Right ventricle myocardium superior (tissue), 1 donor: ENCODE measurements around the gene WDR64. TPM values are rescaled to one million over a fixed set of nuclear protein-coding genes. Genes with fewer than 3 reads are reported as not detected.
A peak's percentile ranks its signal among the peaks of the same experiment; 100 is the strongest.

Experiments
- ATAC-seq: fragments of 200-7000 bp; cut with Tn5 transposase; one replicate; pipeline ENCODE4 v1.9.1; 2020; ENCODE audit warnings: mild to moderate bottlenecking; ENCODE audit not compliant: poor library complexity
- DNase-seq: peaks from one replicate; pipeline ENCODE4 v3.0.0-alpha.2; 2020
- intact Hi-C: fragments of 100-400 bp; cut with DNase I; formaldehyde crosslinking; loops from one replicate; pipeline ENCODE4 v1.11.2; 2022
- long read RNA-seq: library from polyadenylated mRNA; unstranded; transcript quantifications from one replicate; pipeline ENCODE4 v2.0.0, GENCODE V29; 2021
- total RNA-seq: library from RNA; stranded (reverse); fragmentation: NEBNext Ultra II Directional; extraction: Animal tissue kit (Norgen Biotek cat#: 25700); gene quantifications from one replicate; pipeline ENCODE4 v1.2.1, GENCODE V29; 2021
- donor health status: DM: no; HTN: yes; CAD: no; lungs with severe emphysema.

WDR64 gene
- not detected for total RNA-seq
- long read RNA-seq, result 0 reads

- intact Hi-C loops, result no loop called here
- no peak for ATAC-seq
Observed at GRCh38 chr1:241652012-241652411, at the start of gene WDR64. TSS of gene WDR64 (plus strand) at chr1:241652281. CDS start at chr1:241652485, 204 bp downstream.

GRCh38 chr1:241603731-241604245, 48.3 kb upstream of the WDR64 start:
- ATAC-seq, result peak; percentile 38
- intact Hi-C loops, result no loop called here
- DNase-seq, result no peak

More at GRCh38 chr1:241652012-241652411, at the start of gene WDR64:
- no peak for DNase-seq

GRCh38 chr1:241605146-241605805, 46.8 kb upstream of the WDR64 start:
- no peak for DNase-seq
- no peak for ATAC-seq
- intact Hi-C loops, result no loop called here

- intact Hi-C loops, result no loop called here
- DNase-seq, result no peak
- no peak for ATAC-seq
Observed at GRCh38 chr1:241606544-241606943, 45.5 kb upstream of the WDR64 start.

GRCh38 chr1:241607497-241607896, 44.6 kb upstream of the WDR64 start:
- intact Hi-C loops, result no loop called here
- DNase-seq (no peak), ATAC-seq (no peak)

GRCh38 chr1:241608379-241609033, 43.6 kb upstream of the WDR64 start:
- no peak for DNase-seq
- intact Hi-C loops, result no loop called here
- ATAC-seq, result no peak

- ATAC-seq (peak; percentile 89), DNase-seq (no peak)
- intact Hi-C loops, result loop anchor here (10.0 kb wide), 2 partner anchors 225 to 385 kb away; partner anchors contain the start of gene MAP1LC3C
Observed at GRCh38 chr1:241610056-241610815, 41.8 kb upstream of the WDR64 start.

GRCh38 chr1:241611063-241611462, 41.0 kb upstream of the WDR64 start:
- ATAC-seq (peak; percentile 96), DNase-seq (no peak)
- intact Hi-C loops, result loop anchor here (10.0 kb wide), 2 partner anchors 224 to 384 kb away; partner anchors contain the start of gene MAP1LC3C

GRCh38 chr1:241611736-241612135, 40.3 kb upstream of the WDR64 start:
- no peak for DNase-seq
- intact Hi-C loops, result loop anchor here (10.0 kb wide), 2 partner anchors 223 to 383 kb away; partner anchors contain the start of gene MAP1LC3C
- ATAC-seq, result no peak

- ATAC-seq (no peak), DNase-seq (no peak)
- intact Hi-C loops, result loop anchor here (10.0 kb wide), 2 partner anchors 222 to 382 kb away; partner anchors contain the start of gene MAP1LC3C
Observed at GRCh38 chr1:241612533-241613477, 39.3 kb upstream of the WDR64 start.

- intact Hi-C loops, result loop anchor here (10.0 kb wide), 2 partner anchors 221 to 381 kb away; partner anchors contain the start of gene MAP1LC3C
Observed at GRCh38 chr1:241614144-241614543, 37.9 kb upstream of the WDR64 start.

GRCh38 chr1:241614572-241614971, 37.5 kb upstream of the WDR64 start:
- ATAC-seq, result no peak
- intact Hi-C loops, result loop anchor here (10.0 kb wide), 2 partner anchors 220 to 380 kb away; partner anchors contain the start of gene MAP1LC3C
- DNase-seq, result no peak

More at GRCh38 chr1:241614144-241614543, 37.9 kb upstream of the WDR64 start:
- no peak for DNase-seq
- ATAC-seq, result no peak

- intact Hi-C loops, result loop anchor here (10.0 kb wide), 2 partner anchors 219 to 379 kb away; partner anchors contain the start of gene MAP1LC3C
- DNase-seq (no peak), ATAC-seq (no peak)
Observed at GRCh38 chr1:241615043-241615974, 36.8 kb upstream of the WDR64 start.

- intact Hi-C loops, result loop anchor here (10.0 kb wide), 2 partner anchors 217 to 377 kb away; partner anchors contain the start of gene MAP1LC3C
- ATAC-seq, result no peak
- DNase-seq, result no peak
Observed at GRCh38 chr1:241617426-241617825, 34.7 kb upstream of the WDR64 start.

- peak; percentile 45 for ATAC-seq
- intact Hi-C loops, result no loop called here
- no peak for DNase-seq
Observed at GRCh38 chr1:241622669-241623068, 29.4 kb upstream of the WDR64 start.

GRCh38 chr1:241624935-241625334, 27.1 kb upstream of the WDR64 start:
- ATAC-seq, result no peak
- intact Hi-C loops, result no loop called here
- DNase-seq, result no peak
